GM21576 (cell line): ENCODE data around the gene LAMB1.

Experiments used
- ATAC-seq: cut with Tn5 transposase; IDR thresholded peaks from one replicate; pipeline ENCODE4 v1.9.1; 2021; ENCODE audit warnings: mild to moderate bottlenecking, moderate library complexity; ENCODE audit not compliant: unreplicated experiment

Gene LAMB1

DNA sequence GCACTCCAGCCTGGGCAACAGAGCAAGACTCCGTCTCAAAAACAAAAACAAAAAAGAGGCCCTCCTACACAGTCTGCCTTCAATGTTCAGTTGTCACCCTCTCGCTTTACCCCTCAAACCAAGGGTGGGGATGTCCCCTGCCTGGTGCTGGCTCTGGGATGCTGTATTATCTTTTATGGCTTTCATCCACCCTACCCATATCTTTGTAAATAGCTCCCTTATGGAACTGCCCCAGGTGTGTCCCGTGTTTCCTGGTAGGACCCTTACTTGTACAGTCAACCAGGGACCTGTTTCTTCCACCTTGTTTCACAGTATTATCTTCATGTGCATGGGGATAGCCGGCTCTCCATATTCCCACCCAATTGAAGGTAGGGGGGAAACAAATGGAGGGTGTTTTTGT, 15.7 kb upstream of the LAMB1 start:
- ATAC-seq = no peak

DNA sequence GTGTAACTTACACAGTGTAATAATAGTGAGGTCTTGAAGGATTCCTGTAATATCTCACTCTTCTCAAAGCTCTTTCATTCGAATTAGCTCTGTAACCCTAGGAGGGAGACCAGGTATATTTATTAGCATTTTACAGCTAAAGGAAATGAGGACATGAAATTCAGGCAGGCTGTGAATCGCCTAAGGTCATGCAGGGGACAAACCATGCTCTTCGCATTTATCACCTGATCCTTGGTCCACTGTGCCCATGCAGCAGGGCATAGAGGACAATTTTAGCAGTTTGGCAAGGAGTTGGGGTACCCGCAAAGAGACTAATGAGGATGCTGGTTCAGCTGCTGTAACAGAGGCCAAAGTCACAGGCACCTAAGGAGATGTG, 14.8 kb upstream of the LAMB1 start:
- ATAC-seq = no peak

DNA sequence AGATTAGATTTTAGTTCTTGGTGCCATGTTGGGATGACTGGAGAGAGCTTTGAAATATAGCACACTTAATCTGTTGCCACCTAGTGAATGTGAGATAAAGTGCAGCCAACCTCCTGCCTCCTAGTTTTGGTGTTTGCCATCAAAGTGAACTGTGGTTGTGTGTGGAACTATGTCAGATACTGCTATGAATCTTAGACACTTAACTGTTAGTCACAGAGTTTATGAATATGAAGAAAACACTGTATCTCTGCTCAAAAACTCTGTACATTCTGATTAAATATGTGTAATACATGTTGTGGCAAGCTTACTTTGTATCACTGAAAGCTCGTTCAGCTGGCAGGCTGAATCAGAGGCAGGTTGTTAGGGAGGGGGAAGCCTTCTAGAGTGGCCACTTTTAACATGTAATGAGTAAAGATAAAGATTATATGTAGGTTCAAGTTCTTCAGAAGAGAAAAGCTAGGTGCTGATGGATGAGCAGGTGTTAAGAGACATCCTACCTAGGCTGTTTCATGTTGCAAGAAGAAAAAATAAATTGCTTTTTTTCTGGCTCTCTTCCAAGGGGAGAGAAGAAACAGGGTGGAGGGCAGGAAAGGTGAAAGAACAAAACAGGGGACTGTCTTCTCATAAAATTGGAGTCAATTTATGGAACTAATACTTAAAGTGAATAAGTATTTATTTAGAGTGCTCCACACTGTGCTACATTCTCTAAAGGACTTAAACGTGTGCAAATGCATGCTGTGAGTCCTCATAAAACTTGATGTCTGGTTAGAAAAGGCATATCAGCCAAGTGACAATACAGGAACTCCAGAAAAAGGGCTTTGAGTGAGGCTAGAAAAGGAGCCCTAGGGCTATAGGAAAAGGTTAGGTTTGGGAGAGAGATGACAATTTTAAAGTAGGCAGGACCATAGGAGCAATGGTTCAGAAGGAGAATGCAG, 14.1 kb upstream of the LAMB1 start:
- ATAC-seq = no peak

DNA sequence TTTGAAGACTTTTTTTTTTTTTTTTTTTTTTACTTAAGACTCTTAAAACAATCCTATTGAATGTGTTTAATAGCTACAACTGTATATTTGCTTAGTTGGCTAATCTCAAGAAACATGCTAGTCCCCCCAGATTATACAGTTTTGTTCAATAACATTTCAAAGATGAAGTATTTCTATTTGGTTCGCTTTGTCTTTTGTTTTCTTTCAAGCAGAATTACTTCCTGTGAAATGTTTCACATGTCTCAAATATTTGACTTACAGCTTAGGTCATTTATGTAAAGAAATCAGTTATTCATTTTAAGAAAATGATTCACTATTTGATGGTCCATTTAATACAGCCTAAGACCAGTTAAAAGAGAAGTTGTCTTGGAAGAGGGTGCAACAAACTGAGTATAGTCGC, 12.8 kb upstream of the LAMB1 start:
- no peak for ATAC-seq

DNA sequence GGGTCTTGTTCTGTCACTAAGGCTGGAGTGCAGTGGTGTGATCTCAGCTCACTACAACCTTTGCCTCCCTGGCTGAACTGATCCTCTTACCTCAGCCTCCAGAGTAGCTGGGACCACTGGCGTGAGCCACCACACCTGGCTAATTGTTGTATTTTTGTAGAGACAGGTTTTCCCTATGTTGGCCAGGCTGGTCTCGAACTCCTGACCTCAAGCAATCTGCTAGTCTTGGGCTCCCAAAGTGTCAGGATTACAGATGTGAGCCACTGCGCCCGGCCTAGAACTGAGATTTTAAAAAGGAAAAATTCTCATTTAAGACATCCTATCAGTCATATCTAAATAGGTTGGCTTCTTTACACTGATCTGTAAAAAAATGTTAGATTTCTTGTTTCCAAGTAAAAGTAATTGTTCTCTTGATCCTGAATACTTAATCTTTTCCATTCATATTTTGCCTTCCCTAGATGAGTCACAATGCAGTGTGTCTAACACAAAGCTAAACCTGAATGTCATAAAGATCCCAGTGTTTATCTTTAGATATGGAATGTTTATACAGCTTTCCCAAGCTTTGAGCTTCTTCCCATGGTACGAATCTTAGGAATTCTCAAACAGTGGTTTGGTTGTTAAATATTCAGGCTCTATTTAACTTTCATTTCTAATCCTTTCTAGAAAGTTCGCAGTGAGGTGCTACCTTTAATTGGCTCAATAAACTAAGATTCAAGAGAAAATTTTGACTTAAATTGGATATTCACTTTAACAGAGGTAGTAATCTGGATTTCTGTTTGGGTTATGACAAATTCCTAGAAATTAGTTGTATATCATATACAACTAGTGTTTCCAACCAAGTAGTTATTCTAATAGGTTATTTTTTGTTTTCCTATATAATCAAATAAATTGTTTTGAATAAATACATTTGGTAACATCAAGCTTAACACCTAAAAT, 12.1 kb upstream of the LAMB1 start:
- no peak for ATAC-seq

DNA sequence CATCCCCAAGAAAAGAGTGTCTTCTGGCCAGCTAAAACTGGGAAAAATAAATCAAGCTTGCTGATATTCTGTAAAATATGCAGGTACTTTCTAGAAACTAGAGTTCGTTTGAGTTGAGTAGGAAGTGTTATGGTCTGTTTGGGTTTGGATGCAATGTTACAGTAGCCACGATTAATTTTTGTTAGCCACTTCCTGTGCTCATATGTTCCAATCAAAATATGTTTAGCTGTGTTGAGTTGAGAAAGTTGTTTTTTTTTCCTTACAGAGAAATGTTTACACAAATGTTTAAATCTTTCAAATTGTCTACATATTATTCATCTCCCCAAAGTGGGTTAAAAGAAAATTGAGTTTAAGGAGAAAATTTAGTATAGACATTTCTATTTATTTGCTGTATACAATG, 11.3 kb upstream of the LAMB1 start:
- no peak for ATAC-seq

DNA sequence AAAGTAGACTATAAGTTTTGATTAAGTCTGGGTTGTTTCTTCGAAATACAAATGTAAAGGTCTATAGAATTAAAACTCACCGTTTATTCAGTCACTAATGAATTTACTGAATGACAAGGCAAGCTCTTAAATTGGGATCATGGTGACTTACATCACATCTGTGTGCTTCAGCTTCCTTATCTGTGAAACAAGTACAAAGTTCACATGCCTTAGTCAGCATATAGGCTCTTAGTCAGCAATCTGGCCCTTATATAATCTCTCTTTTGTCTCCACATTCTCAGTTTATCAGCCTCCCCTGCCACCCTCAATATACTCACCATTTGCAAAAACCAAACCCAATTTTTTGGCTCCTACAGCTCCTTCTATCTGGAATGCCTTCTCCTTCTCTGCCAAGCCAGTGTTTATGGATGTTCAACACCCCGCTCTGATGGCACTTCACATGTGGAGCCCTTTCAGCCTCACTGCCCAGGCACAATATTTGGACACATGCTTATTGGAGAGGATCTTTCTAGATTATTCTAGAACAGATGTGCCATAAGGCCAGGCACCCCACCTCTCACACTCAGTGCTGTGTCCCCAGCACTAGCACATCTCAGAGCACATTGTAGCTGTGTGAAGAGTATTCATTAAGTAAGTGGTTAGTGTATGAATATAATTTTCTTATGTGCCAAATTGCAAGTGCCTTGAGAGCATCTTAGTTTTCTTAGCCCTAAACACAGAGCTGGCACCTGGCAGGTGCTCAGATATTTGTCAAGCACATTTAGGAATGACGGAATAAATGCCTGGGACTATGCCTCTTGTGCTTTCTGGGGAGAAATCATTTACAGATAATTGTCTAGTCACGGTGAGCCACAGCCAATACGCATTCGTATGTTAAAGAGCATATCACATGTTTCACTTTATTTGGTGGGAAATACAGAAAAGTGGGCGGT, 9.8 kb upstream of the LAMB1 start:
- ATAC-seq = no peak

DNA sequence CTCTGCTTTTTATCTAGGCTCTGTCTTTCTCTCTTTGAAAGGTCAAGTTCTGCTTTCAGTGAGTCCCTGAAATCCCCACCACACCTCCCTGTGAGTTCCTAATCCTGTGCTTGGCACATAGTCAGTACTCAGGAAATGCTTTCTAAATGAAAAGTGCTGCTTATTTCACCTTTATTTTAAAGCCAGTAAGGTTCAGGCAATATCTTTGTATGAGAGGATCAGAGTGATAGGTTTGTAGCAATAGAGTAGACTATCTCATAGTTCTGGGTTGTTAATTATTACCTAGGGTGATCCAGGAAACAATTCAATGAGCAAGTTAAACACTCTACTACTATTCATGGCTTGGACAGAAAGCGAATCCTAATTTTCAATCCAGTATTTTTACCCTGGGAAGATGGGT, 7.4 kb upstream of the LAMB1 start:
- no peak for ATAC-seq

DNA sequence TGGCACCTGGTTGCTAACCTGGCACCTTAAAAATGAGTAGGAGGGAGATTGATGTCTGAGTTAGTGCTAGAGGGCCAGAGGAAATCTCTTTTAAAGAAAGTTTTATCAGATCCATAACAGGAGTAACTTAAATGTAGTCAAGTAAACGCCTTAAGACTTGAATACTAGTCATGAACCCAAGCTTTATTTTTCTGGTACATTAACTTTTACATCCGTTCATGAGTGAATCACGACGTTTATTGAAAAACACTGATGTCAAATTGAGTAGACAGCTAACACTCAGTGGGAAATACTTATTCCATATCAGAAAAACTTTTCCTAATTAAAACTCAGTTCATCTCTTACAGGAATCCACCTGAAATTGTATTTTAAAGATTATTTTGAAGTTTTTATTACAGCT, 6.9 kb upstream of the LAMB1 start:
- ATAC-seq = no peak

DNA sequence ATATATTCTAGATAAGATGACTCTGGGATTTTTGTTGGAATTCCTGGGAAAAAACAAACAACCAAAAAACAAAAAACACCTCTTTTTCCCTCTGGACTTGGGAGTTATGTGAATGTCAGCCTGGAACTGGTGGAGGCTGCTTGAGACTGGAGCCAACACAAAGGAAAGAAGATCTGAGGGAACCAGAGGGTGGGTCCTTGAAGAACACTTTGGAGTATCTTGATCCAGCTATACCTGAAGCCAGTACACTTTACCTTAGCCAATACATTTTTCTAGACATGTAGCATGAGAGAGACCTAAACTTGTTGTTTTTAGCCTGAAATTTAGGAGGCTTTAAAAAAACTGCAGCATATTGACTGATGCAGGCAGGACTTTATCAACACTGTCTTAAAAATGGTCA, 5.9 kb upstream of the LAMB1 start:
- no peak for ATAC-seq

DNA sequence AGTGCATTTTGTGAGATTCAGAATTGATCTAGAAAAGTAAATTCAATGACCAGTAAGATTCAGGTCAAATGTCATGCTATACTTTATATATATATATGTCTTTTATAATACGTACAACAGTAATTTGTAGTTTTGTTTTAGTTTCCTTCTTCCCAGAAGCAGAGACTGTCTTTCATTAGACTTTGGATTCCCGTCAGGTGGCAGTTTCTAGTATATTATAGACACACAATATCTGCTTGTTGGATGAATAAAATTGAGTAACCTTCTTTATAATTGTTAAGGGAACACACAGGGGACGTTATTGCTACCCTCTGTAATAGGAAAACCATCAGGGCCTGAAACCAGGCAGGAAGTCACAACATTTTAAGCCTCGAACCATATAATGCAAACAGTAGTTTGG, 5.3 kb upstream of the LAMB1 start:
- no peak for ATAC-seq

DNA sequence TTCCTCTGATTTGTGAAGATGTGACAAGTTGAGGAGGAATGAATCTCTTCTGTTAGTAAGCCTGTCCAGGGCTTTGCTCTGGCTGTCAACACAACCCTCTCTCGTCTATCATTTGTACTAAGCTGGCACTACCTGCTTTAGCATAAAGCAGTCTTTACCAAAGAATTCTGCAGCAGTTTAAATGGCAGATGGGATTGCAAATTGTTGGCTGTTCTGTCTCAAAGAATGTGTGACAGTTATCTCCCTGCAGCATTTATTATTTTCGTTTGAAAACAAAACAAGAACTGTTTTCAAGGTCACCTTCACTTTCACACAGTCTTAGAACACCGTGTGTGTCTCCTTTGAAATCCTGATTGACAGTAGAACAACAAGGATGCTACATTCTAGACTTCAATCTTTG, 4.8 kb upstream of the LAMB1 start:
- ATAC-seq = no peak

DNA sequence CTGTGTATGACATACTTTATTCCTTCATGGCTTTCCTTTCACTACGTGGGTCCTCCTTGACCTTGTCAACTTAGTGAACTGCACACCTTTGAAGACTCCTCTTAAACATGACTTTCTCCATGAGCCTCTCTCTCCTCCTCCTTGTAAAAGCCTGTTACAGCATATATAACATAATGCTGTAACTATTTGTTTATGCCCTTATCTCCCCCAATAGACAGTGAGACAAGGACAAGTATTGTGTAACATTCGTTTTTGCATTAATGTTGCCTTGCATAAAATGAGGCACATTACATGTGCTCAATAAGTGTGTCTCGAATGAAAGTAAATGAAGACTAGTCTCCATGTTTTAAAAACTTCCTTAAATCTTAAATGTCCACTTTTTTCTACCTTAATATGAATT, 4.3 kb upstream of the LAMB1 start:
- ATAC-seq = no peak

DNA sequence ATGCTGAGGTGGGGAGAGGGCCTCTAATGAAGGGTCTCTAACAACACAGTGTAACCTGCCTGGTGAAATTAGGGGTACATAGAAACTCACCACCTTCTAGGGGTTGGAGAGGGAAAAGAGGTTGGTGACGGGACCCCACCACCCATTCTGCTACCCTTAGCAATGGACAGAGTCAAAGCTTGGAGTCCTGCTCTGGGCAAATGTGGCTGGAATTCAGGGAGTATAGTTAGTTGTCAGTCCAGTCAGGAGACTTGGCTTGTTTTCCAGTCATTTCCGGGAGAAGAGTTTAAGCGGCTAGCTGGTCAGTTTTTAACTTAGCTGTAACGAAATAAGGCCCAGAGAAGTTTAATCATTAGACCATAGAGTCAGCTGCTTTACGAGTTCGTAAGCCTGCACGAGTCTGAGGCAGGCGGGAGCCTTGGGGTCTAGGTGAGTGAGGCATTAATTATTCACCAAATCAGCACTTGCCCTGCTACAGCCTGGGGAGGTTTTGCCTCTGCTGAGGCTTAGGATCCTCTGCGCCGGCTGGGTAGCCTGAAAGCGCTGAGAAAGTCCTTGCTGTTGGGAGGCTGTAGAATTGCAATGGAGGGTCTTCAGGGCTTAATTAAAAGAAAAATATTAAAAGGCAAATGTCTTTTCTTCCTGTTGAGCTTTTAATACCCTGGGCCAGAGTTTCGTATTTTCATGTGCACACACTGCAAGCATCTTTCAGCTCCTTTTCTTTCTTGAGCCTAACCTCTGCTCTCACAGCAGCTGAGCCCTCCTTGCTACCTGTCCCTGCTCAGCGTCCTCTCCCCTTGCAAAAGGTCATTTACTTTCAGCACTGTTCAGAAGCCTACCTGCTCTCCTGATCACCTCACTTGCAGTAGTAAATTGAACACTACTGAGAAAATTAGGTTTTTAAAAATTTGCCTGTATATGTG, 1.5 kb upstream of the LAMB1 start:
- ATAC-seq = no peak

DNA sequence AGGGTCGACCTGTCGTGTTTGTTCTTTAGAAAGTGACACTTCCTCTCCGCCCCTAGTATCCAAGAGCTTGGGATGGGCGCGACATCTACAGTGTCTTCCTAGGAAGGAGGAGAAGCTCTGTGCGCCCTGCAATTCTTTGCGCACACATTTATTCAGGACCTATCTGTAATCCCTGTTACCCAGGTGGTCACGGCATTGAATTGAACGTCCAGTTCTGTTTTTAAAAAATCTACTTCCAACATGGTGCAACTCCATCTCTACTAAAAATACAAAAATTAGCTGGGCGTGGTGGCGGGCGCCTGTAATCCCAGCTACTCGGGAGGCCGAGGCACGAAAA, 606 bp upstream of the LAMB1 start:
- no peak for ATAC-seq

DNA sequence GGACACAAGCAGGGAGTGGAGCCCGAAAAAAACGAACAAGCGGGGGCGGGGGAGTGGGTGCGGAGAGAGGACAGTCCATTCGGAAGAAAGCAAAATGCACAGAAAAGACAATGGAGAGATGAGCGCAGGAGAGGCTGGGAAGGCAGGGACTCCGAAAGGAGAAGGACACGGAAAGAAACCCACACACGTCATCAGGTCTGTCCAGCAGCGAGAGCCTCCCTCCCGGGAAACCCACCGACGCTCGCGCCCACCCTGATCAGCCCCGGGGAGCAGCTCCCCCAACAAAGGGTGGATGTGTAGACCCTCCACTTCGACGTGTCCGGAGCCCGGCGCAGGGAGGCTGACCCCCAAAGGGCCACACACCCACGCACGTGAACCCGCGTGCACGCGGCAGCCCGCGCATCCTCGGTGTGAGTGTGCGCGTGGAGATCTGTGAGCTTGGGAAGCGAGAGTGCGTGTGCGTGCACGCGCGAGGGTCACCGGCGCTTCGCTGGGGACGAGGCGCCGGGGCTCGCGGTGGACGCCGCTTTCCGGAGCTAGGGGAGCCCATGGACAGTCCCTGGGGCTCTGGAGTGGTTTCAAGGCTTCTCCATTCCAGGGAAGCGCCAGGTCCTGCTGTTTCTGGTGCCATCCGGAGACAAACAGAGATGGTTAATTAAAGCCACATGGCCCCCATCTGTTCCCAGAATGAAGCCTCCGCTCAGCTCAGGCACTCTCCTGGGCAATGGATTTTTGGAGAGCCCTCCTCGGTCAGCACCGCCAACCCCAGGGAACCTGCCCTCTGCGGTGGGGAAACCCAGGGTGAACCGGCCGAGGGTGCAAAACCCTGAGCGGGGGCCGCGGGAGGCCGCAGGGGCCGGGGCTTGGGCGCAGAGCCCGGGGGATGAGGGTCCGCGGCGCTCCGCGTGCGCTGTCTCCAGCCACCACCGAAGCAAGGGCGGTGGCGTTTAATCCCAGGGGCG, 916 bp downstream of the LAMB1 start:
- ATAC-seq = no peak

DNA sequence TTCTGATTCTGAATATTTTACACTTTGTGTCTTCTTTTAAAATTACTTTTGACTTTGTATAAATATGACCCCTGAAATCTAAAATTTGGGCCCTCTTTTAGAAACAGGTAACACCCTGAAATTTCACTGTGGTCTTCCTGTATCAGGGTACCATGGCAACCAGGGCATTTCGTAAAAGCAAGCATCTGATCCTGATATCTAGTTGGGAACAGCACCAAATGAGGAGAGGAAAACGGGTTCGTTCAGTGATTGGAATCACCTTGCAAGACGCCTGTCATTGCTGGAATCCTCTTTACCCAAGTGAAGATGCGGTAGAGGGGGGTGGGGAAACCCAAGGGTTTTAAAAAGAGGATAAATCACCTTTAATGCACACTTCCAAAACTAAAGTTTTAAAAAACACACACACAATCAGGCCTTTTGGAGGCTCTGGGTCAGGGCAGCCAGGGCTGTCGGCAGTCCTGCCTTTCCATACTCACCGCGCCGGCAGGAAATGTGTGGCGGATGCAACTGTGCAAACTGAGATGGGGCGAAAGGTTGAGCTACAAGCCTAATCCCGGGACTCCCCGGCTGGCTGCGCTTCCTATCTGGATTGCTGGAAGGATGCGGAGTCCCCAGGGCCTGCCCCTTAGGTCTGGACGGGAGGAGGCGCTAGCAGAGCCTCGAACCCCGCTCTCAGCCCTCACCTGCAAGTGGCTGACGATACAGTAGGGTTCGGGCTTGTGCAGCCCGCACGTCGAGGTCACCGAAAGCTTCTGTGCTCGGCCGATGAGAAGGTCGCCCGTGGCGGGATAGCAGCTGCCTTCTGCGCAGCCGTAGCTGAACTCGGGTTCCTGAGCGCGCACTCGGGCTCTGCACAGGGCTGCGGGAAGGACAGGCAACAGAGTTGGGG, 1.8 kb downstream of the LAMB1 start:
- no peak for ATAC-seq
